Measurements from ENCODE around the gene S100A4. TPM values are rescaled to one million over a fixed set of nuclear protein-coding genes. Genes with fewer than 3 reads are reported as not detected.
"Not testable (repeated sequence)": the region's sequence is repeated elsewhere in the genome, so short reads cannot be mapped to it uniquely, and the experiment has no call there.

Gene S100A4
- polyA plus RNA-seq, 1 donor from 2014 or later: not detected

DNA sequence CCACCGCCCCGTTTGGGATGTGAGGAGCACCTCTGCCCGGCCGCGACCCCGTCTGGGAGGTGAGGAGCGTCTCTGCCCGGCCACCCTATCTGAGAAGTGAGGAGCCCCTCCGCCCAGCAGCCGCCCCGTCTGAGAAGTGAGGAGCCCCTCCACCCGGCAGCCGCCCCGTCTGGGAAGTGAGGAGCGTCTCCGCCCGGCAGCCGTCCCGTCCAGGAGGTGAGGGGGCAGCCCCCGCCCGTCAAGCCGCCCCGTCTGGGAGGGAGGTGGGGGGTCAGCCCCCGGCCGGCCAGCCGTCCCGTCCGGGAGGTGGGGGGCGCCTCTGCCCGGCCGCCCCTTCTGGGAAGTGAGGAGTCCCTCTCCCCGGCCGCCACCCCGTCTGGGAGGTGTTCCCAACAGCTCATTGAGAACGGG lies 29.5 kb upstream of the S100A4 start:
- H3K9me3 ChIP-seq (ENCODE audit: low read length); H3K9me2 ChIP-seq (ENCODE audit: insufficient read depth, low read length); H3K27ac ChIP-seq (ENCODE audit: low read length); H3K79me2 ChIP-seq (replicated peaks; ENCODE audit: insufficient read depth, low read length); H3F3A ChIP-seq (ENCODE audit: insufficient read depth, low read length, poor library complexity, severe bottlenecking); H4K20me1 ChIP-seq (ENCODE audit: insufficient read depth); H3K4me2 ChIP-seq (ENCODE audit: low read length); H2AFZ ChIP-seq (ENCODE audit: low read depth, low read length); H3K36me3 ChIP-seq (ENCODE audit: insufficient read depth, low read length); H3K4me3 ChIP-seq (ENCODE audit: low read length); H3K9ac ChIP-seq (ENCODE audit: low read length); H3K27me3 ChIP-seq (ENCODE audit: insufficient read depth, low read depth, low read length): not testable (repeated sequence)

GRCh38 chr1:153573351-153573750 lies 27.7 kb upstream of the S100A4 start:
- Histone ChIP-seq H3F3A (ENCODE audit: insufficient read depth, low read length, poor library complexity, severe bottlenecking) (no peaks in the 10 kb centered on the region), H3K4me2 (ENCODE audit: low read length) (no peak overlapping the region)

More at GRCh38 chr1:153573351-153573750, 27.7 kb upstream of the S100A4 start:
- H3K4me3 ChIP-seq (ENCODE audit: low read length): no peak overlapping the region
- no peak for TF ChIP-seq EZH2 (IDR thresholded peaks at IDR 0.05; ENCODE audit: borderline replicate concordance, insufficient read depth, low read length, poor library complexity, severe bottlenecking)
- no peak for TF ChIP-seq EP300 (conservative IDR thresholded peaks at IDR 0.05; ENCODE audit: poor library complexity, severe bottlenecking)
- no peak for TF ChIP-seq MXI1 (conservative IDR thresholded peaks at IDR 0.05; ENCODE audit: poor library complexity, severe bottlenecking)
- no peak for TF ChIP-seq REST (IDR thresholded peaks at IDR 0.05; ENCODE audit: borderline replicate concordance)
- TF ChIP-seq POLR2AphosphoS5 (IDR thresholded peaks at IDR 0.05): no peak
- TF ChIP-seq SMC3 (conservative IDR thresholded peaks at IDR 0.05; ENCODE audit: poor library complexity): no peak
- TF ChIP-seq TAF1 (IDR thresholded peaks at IDR 0.05; ENCODE audit: low read depth): no peak
- no peak for TF ChIP-seq RAD21 (conservative IDR thresholded peaks at IDR 0.05)
- TF ChIP-seq, protein P1, sequence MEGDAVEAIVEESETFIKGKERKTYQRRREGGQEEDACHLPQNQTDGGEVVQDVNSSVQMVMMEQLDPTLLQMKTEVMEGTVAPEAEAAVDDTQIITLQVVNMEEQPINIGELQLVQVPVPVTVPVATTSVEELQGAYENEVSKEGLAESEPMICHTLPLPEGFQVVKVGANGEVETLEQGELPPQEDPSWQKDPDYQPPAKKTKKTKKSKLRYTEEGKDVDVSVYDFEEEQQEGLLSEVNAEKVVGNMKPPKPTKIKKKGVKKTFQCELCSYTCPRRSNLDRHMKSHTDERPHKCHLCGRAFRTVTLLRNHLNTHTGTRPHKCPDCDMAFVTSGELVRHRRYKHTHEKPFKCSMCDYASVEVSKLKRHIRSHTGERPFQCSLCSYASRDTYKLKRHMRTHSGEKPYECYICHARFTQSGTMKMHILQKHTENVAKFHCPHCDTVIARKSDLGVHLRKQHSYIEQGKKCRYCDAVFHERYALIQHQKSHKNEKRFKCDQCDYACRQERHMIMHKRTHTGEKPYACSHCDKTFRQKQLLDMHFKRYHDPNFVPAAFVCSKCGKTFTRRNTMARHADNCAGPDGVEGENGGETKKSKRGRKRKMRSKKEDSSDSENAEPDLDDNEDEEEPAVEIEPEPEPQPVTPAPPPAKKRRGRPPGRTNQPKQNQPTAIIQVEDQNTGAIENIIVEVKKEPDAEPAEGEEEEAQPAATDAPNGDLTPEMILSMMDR (IDR thresholded peaks at IDR 0.05; ENCODE audit: poor library complexity, severe bottlenecking): no peak
- no peak overlapping the region for H2AFZ ChIP-seq (ENCODE audit: low read depth, low read length)
- H3K27ac ChIP-seq (ENCODE audit: low read length): peak overlapping the region; percentile 53
- H3K36me3 ChIP-seq (ENCODE audit: insufficient read depth, low read length): no peaks in the 10 kb centered on the region
- H3K9me2 ChIP-seq (ENCODE audit: insufficient read depth, low read length): no peaks in the 10 kb centered on the region
- peak overlapping the region; percentile 9 for H3K9ac ChIP-seq (ENCODE audit: low read length)
- H4K20me1 ChIP-seq (ENCODE audit: insufficient read depth): no peaks in the 10 kb centered on the region
- H3K27me3 ChIP-seq (ENCODE audit: insufficient read depth, low read depth, low read length): no peaks in the 10 kb centered on the region
- no peaks in the 10 kb centered on the region for H3K9me3 ChIP-seq (ENCODE audit: low read length)
- H3K79me2 ChIP-seq (replicated peaks; ENCODE audit: insufficient read depth, low read length): no peaks in the 10 kb centered on the region
